MM.1S (cell line): ENCODE measurements around the gene PTPRN2.

Source experiments
- DNase-seq: peaks from one replicate; pipeline ENCODE4 v3.0.0-alpha.2; 2015
- H2AFZ ChIP-seq: fragments of 300-600 bp; sonication (generic); 2 replicates; pipeline ENCODE4 v1.6.0; 2016; ENCODE audit warnings: antibody characterized with exemption, low read length
- H3F3A ChIP-seq: fragments of 300-600 bp; sonication (generic); 2 replicates; pipeline ENCODE4 v1.6.1; 2016; ENCODE audit warnings: mild to moderate bottlenecking, antibody characterized with exemption, low read length, moderate library complexity, mixed read lengths; ENCODE audit not compliant: insufficient read depth
- H3K27ac ChIP-seq: fragments of 300-600 bp; sonication (generic); 2 replicates; pipeline ENCODE4 v1.5.1; 2016; ENCODE audit warnings: mild to moderate bottlenecking, low read length
- H3K27me3 ChIP-seq: fragments of 300-600 bp; sonication (generic); replicated peaks from 2 replicates; pipeline ENCODE4 v1.6.0; 2016; ENCODE audit warnings: low read length; ENCODE audit not compliant: insufficient read depth
- H3K36me3 ChIP-seq: fragments of 300-600 bp; sonication (generic); replicated peaks from 2 replicates; pipeline ENCODE4 v1.6.1; 2016; ENCODE audit warnings: mild to moderate bottlenecking, low read length, mixed read lengths; ENCODE audit not compliant: insufficient read depth
- H3K4me1 ChIP-seq: fragments of 300-600 bp; sonication (generic); 2 replicates; pipeline ENCODE4 v1.6.1; 2016; ENCODE audit warnings: low read length, mixed read lengths
- H3K4me2 ChIP-seq: fragments of 300-600 bp; sonication (generic); 2 replicates; pipeline ENCODE4 v1.6.0; 2016; ENCODE audit warnings: low read depth, low read length
- H3K4me3 ChIP-seq: fragments of 300-600 bp; sonication (generic); 2 replicates; pipeline ENCODE4 v1.5.1; 2016; ENCODE audit warnings: low read length, mixed read lengths
- H3K79me2 ChIP-seq: fragments of 300-600 bp; sonication (generic); 2 replicates; pipeline ENCODE4 v1.6.1; 2016; ENCODE audit warnings: mixed run types, low read length, mixed read lengths
- H3K9ac ChIP-seq: fragments of 300-600 bp; sonication (generic); 2 replicates; pipeline ENCODE4 v1.6.1; 2016; ENCODE audit warnings: low read length, mixed read lengths
- H3K9me2 ChIP-seq: fragments of 300-600 bp; sonication (generic); replicated peaks from 2 replicates; pipeline ENCODE4 v1.6.1; 2016; ENCODE audit warnings: mild to moderate bottlenecking, low read length, mixed read lengths; ENCODE audit not compliant: insufficient read depth
- H3K9me3 ChIP-seq: fragments of 300-600 bp; sonication (generic); replicated peaks from 2 replicates; pipeline ENCODE4 v1.6.1; 2016; ENCODE audit warnings: mild to moderate bottlenecking, low read length, mixed read lengths; ENCODE audit not compliant: insufficient read depth
- H4K20me1 ChIP-seq: fragments of 300-600 bp; sonication (generic); 2 replicates; pipeline ENCODE4 v1.6.1; 2016; ENCODE audit warnings: mild to moderate bottlenecking, low read length, moderate library complexity, mixed read lengths; ENCODE audit not compliant: insufficient read depth
- CTCF ChIP-seq: fragments of 300-600 bp; sonication (generic); IDR thresholded peaks from 2 replicates; pipeline ENCODE4 v1.5.1; 2016; ENCODE audit warnings: antibody characterized with exemption, low read length, mixed read lengths
- EZH2 ChIP-seq: fragments of 300-600 bp; sonication (generic); optimal IDR thresholded peaks from 2 replicates; pipeline ENCODE3; 2017; ENCODE audit warnings: low read depth, mild to moderate bottlenecking, antibody characterized with exemption, low read length, mixed read lengths
- EZH2phosphoT487 ChIP-seq: fragments of 300-600 bp; sonication (generic); IDR thresholded peaks from 2 replicates; pipeline ENCODE4 v1.6.1; 2018; ENCODE audit warnings: antibody characterized with exemption, low read length

PTPRN2 gene

GRCh38 chr7:158527038-158527437, 60.6 kb downstream of the PTPRN2 start:
- no peaks in the 10 kb centered on the region for H4K20me1 ChIP-seq
- H3K9me3 ChIP-seq, result no peaks in the 10 kb centered on the region
- no peak overlapping the region for H3K4me2 ChIP-seq
- TF ChIP-seq CTCF (no peak), EZH2phosphoT487 (no peak), EZH2 (no peak)
- no peaks in the 10 kb centered on the region for H3F3A ChIP-seq
- H3K36me3 ChIP-seq, result no peaks in the 10 kb centered on the region
- no peaks in the 10 kb centered on the region for H3K79me2 ChIP-seq
- DNase-seq, result no peak
- no peaks in the 10 kb centered on the region for H3K9me2 ChIP-seq
- H3K4me3 ChIP-seq, result no peak overlapping the region
- H3K9ac ChIP-seq, result no peak overlapping the region
- H3K4me1 ChIP-seq, result no peaks in the 10 kb centered on the region
- H3K27me3 ChIP-seq, result peaks cover 69% of the 10 kb centered on the region
- H2AFZ ChIP-seq, result no peak overlapping the region
- no peak overlapping the region for H3K27ac ChIP-seq

GRCh38 chr7:158526531-158526930, 61.1 kb downstream of the PTPRN2 start:
- DNase-seq, result no peak
- H3K9me2 ChIP-seq, result no peaks in the 10 kb centered on the region

GRCh38 chr7:158525648-158526484, 61.8 kb downstream of the PTPRN2 start:
- Histone ChIP-seq H2AFZ (no peak overlapping the region), H4K20me1 (no peaks in the 10 kb centered on the region), H3K9me3 (no peaks in the 10 kb centered on the region), H3K36me3 (no peaks in the 10 kb centered on the region), H3K9ac (no peak overlapping the region), H3K4me3 (no peak overlapping the region), H3F3A (no peaks in the 10 kb centered on the region), H3K4me1 (no peaks in the 10 kb centered on the region), H3K9me2 (no peaks in the 10 kb centered on the region), H3K4me2 (no peak overlapping the region), H3K27ac (no peak overlapping the region), H3K27me3 (peaks cover 64% of the 10 kb centered on the region), H3K79me2 (no peaks in the 10 kb centered on the region)
- TF ChIP-seq CTCF (no peak), EZH2 (no peak), EZH2phosphoT487 (no peak)
- no peak for DNase-seq

More at GRCh38 chr7:158526531-158526930, 61.1 kb downstream of the PTPRN2 start:
- H2AFZ ChIP-seq, result no peak overlapping the region
- H3K27me3 ChIP-seq, result peaks cover 67% of the 10 kb centered on the region
- H3K9ac ChIP-seq, result no peak overlapping the region
- no peaks in the 10 kb centered on the region for H3K79me2 ChIP-seq
- H3K4me2 ChIP-seq, result no peak overlapping the region
- no peak overlapping the region for H3K27ac ChIP-seq
- no peaks in the 10 kb centered on the region for H3K36me3 ChIP-seq
- no peak for TF ChIP-seq EZH2phosphoT487
- no peak for TF ChIP-seq CTCF
- TF ChIP-seq EZH2, result no peak
- H4K20me1 ChIP-seq, result no peaks in the 10 kb centered on the region
- no peak overlapping the region for H3K4me3 ChIP-seq
- no peaks in the 10 kb centered on the region for H3K9me3 ChIP-seq
- H3K4me1 ChIP-seq, result no peaks in the 10 kb centered on the region
- no peaks in the 10 kb centered on the region for H3F3A ChIP-seq
